HepG2 (cell line): Measurements from ENCODE around the gene LUC7L. TPM values are rescaled to one million over a fixed set of nuclear protein-coding genes. Genes with fewer than 3 reads are reported as not detected.

Experiments
- AHR ChIP-seq: IDR thresholded peaks from 2 replicates; pipeline ENCODE4 v1.6.1; 2018; ENCODE audit warnings: missing genetic modification reagents, missing compliant biosample characterization
- CTCF ChIP-seq: sonication (generic); formaldehyde crosslinking; IDR thresholded peaks from 2 replicates; pipeline ENCODE4 v1.5.0; 2020; ENCODE audit warnings: mild to moderate bottlenecking, missing genetic modification reagents, moderate library complexity
- FIP1L1 ChIP-seq: fragments of 200-400 bp; formaldehyde crosslinking; IDR thresholded peaks from 2 replicates; pipeline ENCODE4 v1.6.1; 2018; ENCODE audit warnings: low read depth, mild to moderate bottlenecking, low read length, moderate library complexity, borderline replicate concordance; ENCODE audit not compliant: insufficient read depth
- GABPB1 ChIP-seq: IDR thresholded peaks from 2 replicates; pipeline ENCODE4 v1.6.1; 2016; ENCODE audit warnings: mild to moderate bottlenecking, missing genetic modification reagents, moderate library complexity, missing compliant biosample characterization
- KDM2A ChIP-seq: sonication (generic); formaldehyde crosslinking; IDR thresholded peaks from 2 replicates; pipeline ENCODE4 v1.4.0; 2020; ENCODE audit warnings: low read depth, missing genetic modification reagents, borderline replicate concordance
- MAX ChIP-seq: IDR thresholded peaks from 2 replicates; pipeline ENCODE4 v1.6.1; 2012; ENCODE audit warnings: inconsistent platforms
- SP4 ChIP-seq: sonication (generic); formaldehyde crosslinking; IDR thresholded peaks from 2 replicates; pipeline ENCODE4 v1.8.1; 2023; ENCODE audit warnings: mild to moderate bottlenecking, missing genetic modification reagents
- SPEN ChIP-seq: sonication (generic); formaldehyde crosslinking; IDR thresholded peaks from 2 replicates; pipeline ENCODE4 v1.5.1; 2020; ENCODE audit warnings: low read depth, mild to moderate bottlenecking, missing genetic modification reagents
- STAG1 ChIP-seq: sonication (generic); formaldehyde crosslinking; IDR thresholded peaks from 2 replicates; pipeline ENCODE4 v1.4.0; 2020; ENCODE audit warnings: missing genetic modification reagents
- YEATS2 ChIP-seq: sonication (generic); formaldehyde crosslinking; IDR thresholded peaks from 2 replicates; pipeline ENCODE4 v1.4.0; 2020; ENCODE audit warnings: missing genetic modification reagents, borderline replicate concordance
- ZBTB38 ChIP-seq: sonication (generic); formaldehyde crosslinking; IDR thresholded peaks from 2 replicates; pipeline ENCODE4 v1.5.1; 2020; ENCODE audit warnings: mild to moderate bottlenecking, missing genetic modification reagents
- ZFP36L1 ChIP-seq: sonication (generic); formaldehyde crosslinking; IDR thresholded peaks from 2 replicates; pipeline ENCODE4 v1.8.0; 2022; ENCODE audit warnings: mild to moderate bottlenecking, missing genetic modification reagents, moderate library complexity
- ZNF687 ChIP-seq: sonication (generic); formaldehyde crosslinking; IDR thresholded peaks from 2 replicates; pipeline ENCODE4 v1.5.1; 2020; ENCODE audit warnings: mild to moderate bottlenecking, missing genetic modification reagents, moderate library complexity
- ZSCAN21 ChIP-seq: sonication (generic); formaldehyde crosslinking; IDR thresholded peaks from 2 replicates; pipeline ENCODE4 v1.8.0; 2022; ENCODE audit warnings: mild to moderate bottlenecking, missing genetic modification reagents, moderate library complexity, borderline replicate concordance
- ZSCAN5A ChIP-seq: sonication (generic); formaldehyde crosslinking; IDR thresholded peaks from 2 replicates; pipeline ENCODE4 v1.8.0; 2022; ENCODE audit warnings: mild to moderate bottlenecking, missing genetic modification reagents, borderline replicate concordance
- polyA plus RNA-seq, 8 experiments: library from polyadenylated mRNA; depleted of rRNA in 3 of 8; stranded (reverse) in 7 of 8; unstranded in 1 of 8; fragments of >200 nt; fragmentation: Illumina TruSeq in 4 of 8; extraction: Trizol in 4 of 8; gene quantifications; 2 replicates each; pipeline versions ENCODE4 v1.2.1 to v1.2.3, GENCODE V29; 2011 to 2016; ENCODE audit warnings: low read depth in 4 of 8, missing spikeins in 1 of 8, mixed read lengths in 1 of 8; ENCODE audit not compliant: insufficient read depth in 1 of 8
- total RNA-seq, 5 experiments: library from RNA; depleted of rRNA; stranded (reverse); fragments of >200 nt; fragmentation: Illumina TruSeq; extraction: Trizol; gene quantifications; 2 replicates each; pipeline ENCODE4 v1.2.3, GENCODE V29; 2016; ENCODE audit warnings: low read depth in 1 of 5

The LUC7L gene
- total and polyA plus RNA-seq, 2 of the 13 experiments (the other 11 are each of a cell fraction or from before 2014, with no cell fraction given): 48.7 to 56.9 TPM

- TF ChIP-seq ZSCAN5A (CRISPR knock-in tag) (no peak), KDM2A (CRISPR knock-in tag) (peak; percentile 34; the same call in 1 of the 2 replicates), FIP1L1 (no peak), ZBTB38 (0 out of 2 replicates have a peak, but pooled peaks have one; percentile 51), ZSCAN21 (CRISPR knock-in tag) (peak; percentile 44; the same call in 1 of the 2 replicates), GABPB1 (CRISPR knock-in tag) (peak; percentile 24; the same call in 1 of the 2 replicates), STAG1 (CRISPR knock-in tag) (peak; percentile 80), SP4 (no peak), YEATS2 (CRISPR knock-in tag) (no peak), ZNF687 (CRISPR knock-in tag) (peak; percentile 76), AHR (0 out of 2 replicates have a peak, but pooled peaks have one; percentile 33), ZFP36L1 (CRISPR knock-in tag) (no peak), MAX (peak; percentile 50; the same call in 1 of the 2 replicates), SPEN (CRISPR knock-in tag) (0 out of 2 replicates have a peak, but pooled peaks have one; percentile 50), CTCF (CRISPR knock-in tag) (peak; percentile 78)
Observed at GRCh38 chr16:272633-273546, 43.6 kb upstream of the LUC7L start (continued).
